HG02852 (cell line): ENCODE measurements around the gene SDK1.

Source experiments
- ATAC-seq: cut with Tn5 transposase; IDR thresholded peaks from one replicate; pipeline ENCODE4 v1.9.1; 2021; ENCODE audit warnings: mild to moderate bottlenecking, moderate library complexity; ENCODE audit not compliant: unreplicated experiment

Gene SDK1

GRCh38 chr7:4066206-4066605 lies 765.2 kb downstream of the SDK1 start:
- ATAC-seq, result no peak

GRCh38 chr7:4066626-4067475 lies 765.8 kb downstream of the SDK1 start:
- no peak for ATAC-seq

GRCh38 chr7:4067476-4067760 lies 766.4 kb downstream of the SDK1 start:
- no peak for ATAC-seq

- no peak for ATAC-seq
Observed at GRCh38 chr7:4067874-4068273, 766.8 kb downstream of the SDK1 start.

- ATAC-seq, result no peak
Observed at GRCh38 chr7:4068286-4068685, 767.2 kb downstream of the SDK1 start.

- ATAC-seq, result no peak
Observed at GRCh38 chr7:4069268-4070095, 768.4 kb downstream of the SDK1 start.

- no peak for ATAC-seq
Observed at GRCh38 chr7:4070214-4070613, 769.2 kb downstream of the SDK1 start.

GRCh38 chr7:4071370-4072058 lies 770.5 kb downstream of the SDK1 start:
- no peak for ATAC-seq

- ATAC-seq, result no peak
Observed at GRCh38 chr7:4072161-4072925, 771.3 kb downstream of the SDK1 start.

- no peak for ATAC-seq
Observed at GRCh38 chr7:4073052-4073451, 772.0 kb downstream of the SDK1 start.

- no peak for ATAC-seq
Observed at GRCh38 chr7:4073750-4074149, 772.7 kb downstream of the SDK1 start.

GRCh38 chr7:4074407-4074806 lies 773.4 kb downstream of the SDK1 start:
- no peak for ATAC-seq

- ATAC-seq, result no peak
Observed at GRCh38 chr7:4074994-4075393, 773.9 kb downstream of the SDK1 start.

- no peak for ATAC-seq
Observed at GRCh38 chr7:4076701-4077294, 775.7 kb downstream of the SDK1 start.

GRCh38 chr7:4077980-4078379 lies 776.9 kb downstream of the SDK1 start:
- ATAC-seq, result no peak

- ATAC-seq, result no peak
Observed at GRCh38 chr7:4078580-4078979, 777.5 kb downstream of the SDK1 start.

- no peak for ATAC-seq
Observed at GRCh38 chr7:4079366-4079765, 778.3 kb downstream of the SDK1 start.

- no peak for ATAC-seq
Observed at GRCh38 chr7:4079956-4080355, 778.9 kb downstream of the SDK1 start.

- ATAC-seq, result no peak
Observed at GRCh38 chr7:4080954-4081353, 779.9 kb downstream of the SDK1 start.

GRCh38 chr7:4083513-4083912 lies 782.5 kb downstream of the SDK1 start:
- no peak for ATAC-seq

GRCh38 chr7:4084271-4084670 lies 783.2 kb downstream of the SDK1 start:
- no peak for ATAC-seq
